CD4-positive, alpha-beta T cell treated with Interleukin-12 subunit alpha and Interleukin-12 subunit beta, for 1 hour (primary cell): ENCODE measurements around the gene TRMT112.

Source experiments
- DNase-seq: peaks from one replicate; pipeline ENCODE4 v3.0.0-alpha.2; 2020

Gene TRMT112

DNA sequence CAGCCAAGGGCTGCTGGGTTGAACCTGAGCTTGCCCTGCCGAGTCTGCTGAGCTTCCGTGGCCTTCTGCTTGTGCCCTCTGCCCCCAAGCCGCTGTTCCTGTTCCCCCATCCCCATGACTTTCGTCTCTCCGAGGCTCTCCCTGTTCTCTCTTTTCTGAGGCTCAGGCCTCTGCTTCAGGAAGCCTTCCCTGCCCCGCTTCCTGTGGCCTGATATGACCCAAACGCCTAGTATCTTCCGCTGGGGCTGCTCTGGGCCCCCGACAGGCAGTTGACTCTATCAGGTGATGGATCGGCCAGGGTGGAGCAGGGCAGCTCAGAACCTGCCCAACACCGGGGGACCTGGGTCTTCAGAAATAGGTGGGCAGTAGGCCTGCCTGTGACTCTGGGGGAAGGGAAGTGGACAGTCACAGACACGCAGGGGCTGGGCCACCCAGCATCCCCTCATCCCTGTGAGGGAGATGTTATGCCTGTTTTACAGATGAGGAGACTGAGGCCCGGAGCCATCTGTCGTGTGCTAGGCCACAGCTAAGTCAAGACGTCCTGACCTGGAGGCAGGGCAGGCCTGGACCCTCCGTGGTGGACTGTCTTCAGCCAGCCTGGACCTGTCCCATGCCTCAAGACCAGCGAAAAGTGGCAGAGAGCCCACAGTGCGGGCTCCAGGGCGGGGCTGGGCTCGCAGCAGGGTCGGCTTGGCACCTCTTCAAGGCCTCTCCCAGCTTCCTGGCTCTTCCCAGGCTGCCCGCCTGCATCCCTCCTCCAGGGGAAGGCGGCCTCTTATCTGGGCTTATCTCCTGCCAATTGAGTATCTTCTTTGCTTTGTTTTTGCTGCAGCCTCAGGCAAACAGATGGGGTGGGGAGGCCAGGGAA is 49.1 kb downstream of the TRMT112 start:
- DNase-seq: no peak

DNA sequence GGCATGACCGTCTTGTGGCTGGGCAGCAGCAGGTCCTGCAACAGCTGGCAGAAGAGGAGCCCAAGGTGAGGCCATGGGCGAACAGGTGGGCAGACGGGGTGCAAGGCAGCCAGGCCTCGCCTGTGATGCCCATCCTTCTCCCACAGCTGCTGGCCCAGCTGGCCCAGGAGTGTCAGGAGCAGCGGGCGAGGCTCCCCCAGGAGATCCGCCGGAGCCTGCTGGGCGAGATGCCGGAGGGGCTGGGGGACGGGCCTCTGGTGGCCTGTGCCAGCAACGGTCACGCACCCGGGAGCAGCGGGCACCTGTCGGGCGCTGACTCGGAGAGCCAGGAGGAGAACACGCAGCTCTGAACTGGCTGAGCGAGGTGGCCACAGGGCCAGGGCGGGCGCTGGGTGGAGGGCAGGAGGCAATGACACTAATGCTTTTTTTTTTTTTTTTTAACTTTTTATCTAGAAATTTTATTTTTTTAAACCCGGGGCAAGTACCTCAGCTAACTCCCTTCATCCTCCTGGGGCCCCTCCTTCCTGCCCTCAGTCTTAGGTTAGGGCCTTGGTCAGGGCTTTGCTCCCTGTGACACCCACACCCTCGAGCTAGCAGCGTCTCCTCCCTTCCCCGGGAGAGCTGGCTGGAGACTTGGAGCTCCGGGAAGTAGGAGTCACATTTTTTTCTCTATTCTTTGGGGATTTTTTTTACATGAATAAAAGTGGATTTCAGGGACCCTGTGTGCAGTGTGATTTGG is 50.0 kb downstream of the TRMT112 start:
- DNase-seq: no peak
